Endothelial cell of umbilical vein (primary cell): Measurements from ENCODE around the gene CCDC146.
"Not testable (repeated sequence)": the region's sequence is repeated elsewhere in the genome, so short reads cannot be mapped to it uniquely, and the experiment has no call there.

ENCODE experiments used
- POLR2A ChIP-seq: IDR thresholded peaks from 2 replicates; pipeline ENCODE4 v1.6.1; 2012; ENCODE audit warnings: low read depth, mild to moderate bottlenecking, control low read depth, low read length
- POLR2AphosphoS5 ChIP-seq: IDR thresholded peaks from 2 replicates; pipeline ENCODE4 v1.6.1; 2012; ENCODE audit warnings: low read depth, mild to moderate bottlenecking, control low read depth, low read length, moderate library complexity; ENCODE audit not compliant: insufficient read depth
- TF ChIP-seq, protein P1 (sequence below), 2 donors: IDR thresholded peaks; 1 replicate in 1 of 2; 2 replicates in 1 of 2; pipeline ENCODE4 v1.5.1; 2011; ENCODE audit warnings: low read length in 2 of 2, mild to moderate bottlenecking in 2 of 2, moderate library complexity in 2 of 2, control low read depth in 1 of 2, inconsistent platforms in 1 of 2, low read depth in 1 of 2; ENCODE audit not compliant: insufficient read depth in 1 of 2; ENCODE audit errors: extremely low read depth in 1 of 2

DNA sequence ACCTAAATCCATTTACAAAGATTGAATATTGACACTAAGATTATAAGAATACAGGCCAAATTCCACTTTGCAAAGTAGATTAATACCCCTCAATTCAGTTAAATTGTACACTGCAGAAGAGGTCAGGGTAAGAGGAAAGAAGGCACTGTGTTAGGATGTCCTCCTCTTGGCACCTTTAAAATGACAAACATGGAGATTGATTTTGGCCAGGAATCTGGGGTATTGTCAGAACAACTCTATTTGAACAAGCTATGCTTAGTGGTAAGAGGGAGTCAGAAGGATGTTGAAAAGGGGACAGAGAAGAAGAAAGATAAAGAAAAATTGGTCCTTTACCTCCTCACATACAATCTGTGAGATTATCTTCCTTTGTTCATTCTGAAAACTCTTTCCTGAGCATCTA lies 55.6 kb downstream of the CCDC146 start:
- TF ChIP-seq, protein P1, sequence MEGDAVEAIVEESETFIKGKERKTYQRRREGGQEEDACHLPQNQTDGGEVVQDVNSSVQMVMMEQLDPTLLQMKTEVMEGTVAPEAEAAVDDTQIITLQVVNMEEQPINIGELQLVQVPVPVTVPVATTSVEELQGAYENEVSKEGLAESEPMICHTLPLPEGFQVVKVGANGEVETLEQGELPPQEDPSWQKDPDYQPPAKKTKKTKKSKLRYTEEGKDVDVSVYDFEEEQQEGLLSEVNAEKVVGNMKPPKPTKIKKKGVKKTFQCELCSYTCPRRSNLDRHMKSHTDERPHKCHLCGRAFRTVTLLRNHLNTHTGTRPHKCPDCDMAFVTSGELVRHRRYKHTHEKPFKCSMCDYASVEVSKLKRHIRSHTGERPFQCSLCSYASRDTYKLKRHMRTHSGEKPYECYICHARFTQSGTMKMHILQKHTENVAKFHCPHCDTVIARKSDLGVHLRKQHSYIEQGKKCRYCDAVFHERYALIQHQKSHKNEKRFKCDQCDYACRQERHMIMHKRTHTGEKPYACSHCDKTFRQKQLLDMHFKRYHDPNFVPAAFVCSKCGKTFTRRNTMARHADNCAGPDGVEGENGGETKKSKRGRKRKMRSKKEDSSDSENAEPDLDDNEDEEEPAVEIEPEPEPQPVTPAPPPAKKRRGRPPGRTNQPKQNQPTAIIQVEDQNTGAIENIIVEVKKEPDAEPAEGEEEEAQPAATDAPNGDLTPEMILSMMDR (IDR thresholded peaks at IDR 0.05; ENCODE audit: extremely low read depth in 1 of 2, insufficient read depth in 1 of 2, low read depth in 1 of 2, low read length in 2 of 2), result not testable (repeated sequence)
- not testable (repeated sequence) for TF ChIP-seq POLR2AphosphoS5, POLR2A
